Measurements from ENCODE around the gene TCEANC2. TPM values are rescaled to one million over a fixed set of nuclear protein-coding genes. Genes with fewer than 3 reads are reported as not detected.

The TCEANC2 gene
- polyA plus RNA-seq, 1 of the 3 experiments (the other 2 are of a cell fraction): 4.7 TPM

- Histone ChIP-seq H3K4me2 (peak overlapping the region; percentile 15), H3K4me3 (ENCODE audit: low read depth in 2 of 2, low read length in 1 of 2) (no peak overlapping the region), H3K9me2 (no peaks in the 10 kb centered on the region), H3K79me2 (ENCODE audit: insufficient read depth) (peaks cover 64% of the 10 kb centered on the region), H3K9ac (no peak overlapping the region), H2AFZ (ENCODE audit: low read depth) (no peak overlapping the region), H3K36me3 (replicated peaks in 1 of 2; ENCODE audit: control insufficient read depth in 1 of 2, insufficient read depth in 2 of 2, low read length in 1 of 2) (peaks cover 14 to 27% of the 10 kb centered on the region in 2 experiments), H3K27me3 (ENCODE audit: insufficient read depth) (no peaks in the 10 kb centered on the region), H3K9me3 (no peaks in the 10 kb centered on the region), H3K4me1 (ENCODE audit: control insufficient read depth in 1 of 2, insufficient read depth in 2 of 2, low read depth in 1 of 2, low read length in 1 of 2) (peaks cover 0 to 13% of the 10 kb centered on the region in 2 experiments; a peak in 3 of 4 replicates), H3F3A (replicated peaks; ENCODE audit: insufficient read depth) (peaks cover 5% of the 10 kb centered on the region), H4K20me1 (ENCODE audit: insufficient read depth) (peaks cover 12% of the 10 kb centered on the region), H3K27ac (ENCODE audit: low read depth in 2 of 2, low read length in 1 of 2) (peak overlapping the region; percentile 23 to 46)
- ChIA-PET POLR2A (no interaction called here), CTCF (interaction anchor here (1.0 kb wide), 1 partner anchor 98 kb away, joined by 3 read pairs; no protein-coding TSS in a partner anchor)
- no peak for DNase-seq
- WGBS (ENCODE audit: low lambda C conversion rate): 61% methylated on average over 7 of the region's 7 CpGs
- peak; percentile 34; the same call in 1 of the 2 replicates for TF ChIP-seq TCF12 (IDR thresholded peaks at IDR 0.05)
- TF ChIP-seq, protein P1, sequence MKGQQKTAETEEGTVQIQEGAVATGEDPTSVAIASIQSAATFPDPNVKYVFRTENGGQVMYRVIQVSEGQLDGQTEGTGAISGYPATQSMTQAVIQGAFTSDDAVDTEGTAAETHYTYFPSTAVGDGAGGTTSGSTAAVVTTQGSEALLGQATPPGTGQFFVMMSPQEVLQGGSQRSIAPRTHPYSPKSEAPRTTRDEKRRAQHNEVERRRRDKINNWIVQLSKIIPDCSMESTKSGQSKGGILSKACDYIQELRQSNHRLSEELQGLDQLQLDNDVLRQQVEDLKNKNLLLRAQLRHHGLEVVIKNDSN (IDR thresholded peaks at IDR 0.05; ENCODE audit: borderline replicate concordance, low read depth): no peak
Measured at GRCh38 chr1:54046671-54047383, 6.6 kb upstream of the TCEANC2 start.

DNA sequence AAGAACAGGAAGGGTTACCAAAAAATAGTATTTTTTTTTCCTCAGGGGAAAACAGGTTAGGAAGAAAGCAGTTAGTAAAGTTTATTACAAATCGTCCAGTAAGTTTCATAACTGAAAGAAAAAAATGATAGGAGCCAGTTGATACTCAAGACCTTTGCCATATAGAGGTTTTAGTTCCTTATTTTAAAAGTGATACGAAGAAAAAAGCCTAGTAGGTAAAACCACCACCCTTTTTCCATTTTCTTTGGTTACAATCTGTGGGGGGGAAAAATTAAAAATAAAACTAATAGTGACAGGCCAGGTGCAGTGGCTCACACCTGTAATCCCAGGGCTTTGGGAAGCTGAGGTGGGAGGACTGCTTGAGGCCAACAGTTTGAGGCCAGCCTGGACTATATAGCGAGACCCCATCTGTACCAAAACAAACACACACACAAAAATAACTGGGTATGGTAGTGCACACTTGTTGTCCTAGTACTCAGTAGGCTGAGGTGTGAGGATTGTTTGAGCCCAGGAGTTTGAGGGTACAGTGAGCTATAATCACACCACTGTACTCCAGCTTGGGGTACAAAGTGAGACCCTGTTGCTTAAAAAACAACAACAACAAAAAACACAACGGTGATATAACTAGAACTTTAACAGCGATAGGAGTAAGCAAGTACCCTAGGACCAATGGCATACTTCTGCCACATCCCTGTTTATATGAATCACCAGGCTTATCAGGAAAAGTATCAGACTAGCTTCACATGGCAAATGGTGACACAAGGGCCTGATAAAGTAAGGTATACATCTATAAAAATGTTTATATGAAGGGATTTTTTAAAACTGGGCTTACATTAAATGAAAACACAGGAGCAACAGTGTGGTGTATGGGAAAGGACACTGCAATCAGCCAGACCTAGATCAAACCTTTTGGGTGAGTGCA lies 5.8 kb upstream of the TCEANC2 start:
- peaks cover 69% of the 10 kb centered on the region for H3K79me2 ChIP-seq (ENCODE audit: insufficient read depth)
- POLR2A ChIA-PET: no interaction called here
- no peak for DNase-seq
- TF ChIP-seq USF2 (IDR thresholded peaks at IDR 0.05; ENCODE audit: borderline replicate concordance, low read depth, low read length) (no peak), GATA2 (CRISPR knock-in tag; IDR thresholded peaks at IDR 0.05) (no peak), TCF12 (IDR thresholded peaks at IDR 0.05) (no peak), NFIC (IDR thresholded peaks at IDR 0.05; ENCODE audit: borderline replicate concordance) (no peak), FOXJ3 (CRISPR knock-in tag; IDR thresholded peaks at IDR 0.05) (no peak), ELF1 (IDR thresholded peaks at IDR 0.05) (no peak), POLR2AphosphoS5 (IDR thresholded peaks at IDR 0.05; ENCODE audit: low read depth, low read length) (no peak), TEAD4 (IDR thresholded peaks at IDR 0.05; ENCODE audit: borderline replicate concordance, insufficient read depth) (no peak), TAF1 (IDR thresholded peaks at IDR 0.05; ENCODE audit: borderline replicate concordance, low read depth, low read length) (no peak)
- TF ChIP-seq, protein P2, sequence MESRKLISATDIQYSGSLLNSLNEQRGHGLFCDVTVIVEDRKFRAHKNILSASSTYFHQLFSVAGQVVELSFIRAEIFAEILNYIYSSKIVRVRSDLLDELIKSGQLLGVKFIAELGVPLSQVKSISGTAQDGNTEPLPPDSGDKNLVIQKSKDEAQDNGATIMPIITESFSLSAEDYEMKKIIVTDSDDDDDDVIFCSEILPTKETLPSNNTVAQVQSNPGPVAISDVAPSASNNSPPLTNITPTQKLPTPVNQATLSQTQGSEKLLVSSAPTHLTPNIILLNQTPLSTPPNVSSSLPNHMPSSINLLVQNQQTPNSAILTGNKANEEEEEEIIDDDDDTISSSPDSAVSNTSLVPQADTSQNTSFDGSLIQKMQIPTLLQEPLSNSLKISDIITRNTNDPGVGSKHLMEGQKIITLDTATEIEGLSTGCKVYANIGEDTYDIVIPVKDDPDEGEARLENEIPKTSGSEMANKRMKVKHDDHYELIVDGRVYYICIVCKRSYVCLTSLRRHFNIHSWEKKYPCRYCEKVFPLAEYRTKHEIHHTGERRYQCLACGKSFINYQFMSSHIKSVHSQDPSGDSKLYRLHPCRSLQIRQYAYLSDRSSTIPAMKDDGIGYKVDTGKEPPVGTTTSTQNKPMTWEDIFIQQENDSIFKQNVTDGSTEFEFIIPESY (IDR thresholded peaks at IDR 0.05; ENCODE audit: borderline replicate concordance, low read depth): no peak
- TF ChIP-seq, protein P3, sequence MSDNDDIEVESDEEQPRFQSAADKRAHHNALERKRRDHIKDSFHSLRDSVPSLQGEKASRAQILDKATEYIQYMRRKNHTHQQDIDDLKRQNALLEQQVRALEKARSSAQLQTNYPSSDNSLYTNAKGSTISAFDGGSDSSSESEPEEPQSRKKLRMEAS (IDR thresholded peaks at IDR 0.05; ENCODE audit: low read depth): no peak
- TF ChIP-seq, protein P4, sequence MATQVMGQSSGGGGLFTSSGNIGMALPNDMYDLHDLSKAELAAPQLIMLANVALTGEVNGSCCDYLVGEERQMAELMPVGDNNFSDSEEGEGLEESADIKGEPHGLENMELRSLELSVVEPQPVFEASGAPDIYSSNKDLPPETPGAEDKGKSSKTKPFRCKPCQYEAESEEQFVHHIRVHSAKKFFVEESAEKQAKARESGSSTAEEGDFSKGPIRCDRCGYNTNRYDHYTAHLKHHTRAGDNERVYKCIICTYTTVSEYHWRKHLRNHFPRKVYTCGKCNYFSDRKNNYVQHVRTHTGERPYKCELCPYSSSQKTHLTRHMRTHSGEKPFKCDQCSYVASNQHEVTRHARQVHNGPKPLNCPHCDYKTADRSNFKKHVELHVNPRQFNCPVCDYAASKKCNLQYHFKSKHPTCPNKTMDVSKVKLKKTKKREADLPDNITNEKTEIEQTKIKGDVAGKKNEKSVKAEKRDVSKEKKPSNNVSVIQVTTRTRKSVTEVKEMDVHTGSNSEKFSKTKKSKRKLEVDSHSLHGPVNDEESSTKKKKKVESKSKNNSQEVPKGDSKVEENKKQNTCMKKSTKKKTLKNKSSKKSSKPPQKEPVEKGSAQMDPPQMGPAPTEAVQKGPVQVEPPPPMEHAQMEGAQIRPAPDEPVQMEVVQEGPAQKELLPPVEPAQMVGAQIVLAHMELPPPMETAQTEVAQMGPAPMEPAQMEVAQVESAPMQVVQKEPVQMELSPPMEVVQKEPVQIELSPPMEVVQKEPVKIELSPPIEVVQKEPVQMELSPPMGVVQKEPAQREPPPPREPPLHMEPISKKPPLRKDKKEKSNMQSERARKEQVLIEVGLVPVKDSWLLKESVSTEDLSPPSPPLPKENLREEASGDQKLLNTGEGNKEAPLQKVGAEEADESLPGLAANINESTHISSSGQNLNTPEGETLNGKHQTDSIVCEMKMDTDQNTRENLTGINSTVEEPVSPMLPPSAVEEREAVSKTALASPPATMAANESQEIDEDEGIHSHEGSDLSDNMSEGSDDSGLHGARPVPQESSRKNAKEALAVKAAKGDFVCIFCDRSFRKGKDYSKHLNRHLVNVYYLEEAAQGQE (IDR thresholded peaks at IDR 0.05; ENCODE audit: low read depth, low read length): no peak
- TF ChIP-seq, protein P1 (IDR thresholded peaks at IDR 0.05; ENCODE audit: borderline replicate concordance, low read depth): no peak

More for the DNA sequence above, 5.8 kb upstream of the TCEANC2 start:
- Histone ChIP-seq H4K20me1 (ENCODE audit: insufficient read depth) (peaks cover 12% of the 10 kb centered on the region), H3K4me1 (ENCODE audit: control insufficient read depth in 1 of 2, insufficient read depth in 2 of 2, low read depth in 1 of 2, low read length in 1 of 2) (peaks cover 0 to 13% of the 10 kb centered on the region in 2 experiments; a peak in 3 of 4 replicates), H3K9me3 (no peaks in the 10 kb centered on the region), H3K36me3 (replicated peaks in 1 of 2; ENCODE audit: control insufficient read depth in 1 of 2, insufficient read depth in 2 of 2, low read length in 1 of 2) (peaks cover 6 to 19% of the 10 kb centered on the region in 2 experiments), H3K27me3 (ENCODE audit: insufficient read depth) (no peaks in the 10 kb centered on the region), H3K9ac (no peak overlapping the region), H3K9me2 (no peaks in the 10 kb centered on the region), H3K4me3 (ENCODE audit: low read depth in 2 of 2, low read length in 1 of 2) (no peak overlapping the region), H3F3A (replicated peaks; ENCODE audit: insufficient read depth) (peaks cover 5% of the 10 kb centered on the region), H2AFZ (ENCODE audit: low read depth) (no peak overlapping the region), H3K27ac (ENCODE audit: low read depth in 2 of 2, low read length in 1 of 2) (peak overlapping the region in 1 of 2 experiments; percentile 46; a peak in 1 of 4 replicates), H3K4me2 (peak overlapping the region; percentile 15)
- WGBS (ENCODE audit: low lambda C conversion rate): 84% methylated on average over 5 of the region's 5 CpGs
- CTCF ChIA-PET: interaction anchor here (1.0 to 1.9 kb wide), 4 partner anchors 16 to 169 kb away, joined by 3 to 5 read pairs (median 4); no protein-coding TSS in a partner anchor

All from SK-N-SH (cell line).